ES-I3 (cell line): ENCODE measurements around the gene KCNIP4.

Experiments
- H3K36me3 ChIP-seq: 2 replicates; pipeline ENCODE4 v1.6.1; 2013; ENCODE audit warnings: mild to moderate bottlenecking, low read length, control low read depth, moderate library complexity; ENCODE audit not compliant: insufficient read depth
- H3K4me1 ChIP-seq: 2 replicates; pipeline ENCODE4 v1.6.1; 2013; ENCODE audit warnings: mild to moderate bottlenecking, control low read depth, low read length; ENCODE audit not compliant: insufficient read depth
- H3K9ac ChIP-seq: 2 replicates; pipeline ENCODE4 v1.6.1; 2013; ENCODE audit warnings: low read depth, mild to moderate bottlenecking, low read length, moderate library complexity
- H3K9me3 ChIP-seq: 2 replicates; pipeline ENCODE4 v1.6.1; 2013; ENCODE audit warnings: mild to moderate bottlenecking, low read length, moderate library complexity; ENCODE audit not compliant: control insufficient read depth, insufficient read depth

KCNIP4 gene

DNA sequence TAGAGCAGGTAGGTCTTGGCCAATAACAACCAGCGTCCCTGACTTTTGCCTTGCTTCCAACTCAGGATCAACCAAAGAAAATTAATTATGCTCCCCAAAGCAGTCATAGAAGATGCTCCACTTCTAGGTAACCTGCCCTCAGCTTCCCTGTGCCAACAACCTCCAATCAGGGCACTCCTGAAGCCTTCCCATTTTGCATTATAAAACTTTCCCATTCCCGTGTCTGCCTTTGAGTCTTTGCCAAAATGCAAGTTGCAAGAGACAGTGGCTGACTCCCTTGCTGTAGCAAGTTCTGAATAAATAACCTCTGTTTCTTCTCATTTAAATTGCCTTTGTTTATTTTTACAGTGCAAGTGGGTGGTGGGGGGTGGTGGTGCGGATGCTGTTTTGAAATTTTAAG is 830.3 kb downstream of the KCNIP4 start:
- H3K9ac ChIP-seq, result no peak overlapping the region
- H3K4me1 ChIP-seq, result peaks cover 3% of the 10 kb centered on the region; the same call in 1 of the 2 replicates
- no peaks in the 10 kb centered on the region for H3K36me3 ChIP-seq
- no peaks in the 10 kb centered on the region for H3K9me3 ChIP-seq

GRCh38 chr4:21117541-21118180 is 830.9 kb downstream of the KCNIP4 start:
- Histone ChIP-seq H3K4me1 (peaks cover 3% of the 10 kb centered on the region; the same call in 1 of the 2 replicates), H3K36me3 (no peaks in the 10 kb centered on the region), H3K9ac (no peak overlapping the region), H3K9me3 (no peaks in the 10 kb centered on the region)

- Histone ChIP-seq H3K9ac (no peak overlapping the region), H3K4me1 (peaks cover 3% of the 10 kb centered on the region; the same call in 1 of the 2 replicates), H3K36me3 (no peaks in the 10 kb centered on the region), H3K9me3 (no peaks in the 10 kb centered on the region)
Measured at GRCh38 chr4:21113496-21114223, 834.9 kb downstream of the KCNIP4 start.

GRCh38 chr4:21102667-21103066 is 845.9 kb downstream of the KCNIP4 start:
- no peaks in the 10 kb centered on the region for H3K4me1 ChIP-seq
- H3K9ac ChIP-seq, result no peak overlapping the region
- H3K36me3 ChIP-seq, result no peaks in the 10 kb centered on the region
- no peaks in the 10 kb centered on the region for H3K9me3 ChIP-seq

DNA sequence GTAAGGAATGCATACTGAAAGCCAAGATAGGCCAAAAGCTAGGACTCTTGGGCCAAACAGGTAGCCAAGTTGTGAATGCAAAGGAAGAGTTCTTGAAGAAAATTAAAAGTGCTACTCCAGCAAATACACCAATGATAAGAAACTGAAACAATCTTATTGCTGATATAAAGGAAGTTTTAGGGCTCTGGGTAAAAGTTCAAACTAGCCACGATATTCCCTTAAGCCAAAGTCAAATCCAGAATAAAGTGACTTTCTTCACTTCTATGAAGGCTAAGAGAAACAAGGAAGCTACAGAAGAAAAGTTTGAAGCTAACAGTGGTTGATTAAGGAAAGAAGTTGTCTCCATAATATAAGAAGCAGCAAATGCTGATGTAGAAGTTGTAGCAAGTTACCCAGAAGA is 850.7 kb downstream of the KCNIP4 start:
- H3K36me3 ChIP-seq, result no peaks in the 10 kb centered on the region

DNA sequence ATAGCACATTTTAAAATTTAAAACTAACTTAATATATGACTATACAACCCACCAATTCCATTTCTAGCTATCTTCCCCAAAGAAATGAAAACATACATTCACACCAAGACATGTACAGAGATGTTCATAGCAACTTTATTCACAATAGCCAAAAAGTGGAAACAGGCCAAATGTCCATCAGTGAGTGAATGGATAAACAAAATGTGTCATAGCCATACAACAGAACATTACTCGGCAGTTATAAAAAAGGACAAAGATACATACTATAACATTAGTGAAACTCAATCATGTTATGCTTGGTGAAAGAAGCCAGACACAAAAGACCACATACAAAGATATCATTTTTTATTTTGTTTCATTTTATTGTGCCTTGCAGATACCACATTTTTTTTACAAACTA is 851.5 kb downstream of the KCNIP4 start:
- no peaks in the 10 kb centered on the region for H3K36me3 ChIP-seq
- H3K4me1 ChIP-seq, result no peaks in the 10 kb centered on the region
- H3K9me3 ChIP-seq, result no peaks in the 10 kb centered on the region

More for the DNA sequence above, 850.7 kb downstream of the KCNIP4 start:
- no peak overlapping the region for H3K9ac ChIP-seq
- no peaks in the 10 kb centered on the region for H3K9me3 ChIP-seq
- no peaks in the 10 kb centered on the region for H3K4me1 ChIP-seq

GRCh38 chr4:21092531-21092930 is 856.0 kb downstream of the KCNIP4 start:
- Histone ChIP-seq H3K36me3 (no peaks in the 10 kb centered on the region), H3K9me3 (no peaks in the 10 kb centered on the region), H3K4me1 (no peaks in the 10 kb centered on the region), H3K9ac (no peak overlapping the region)

More for the DNA sequence above, 851.5 kb downstream of the KCNIP4 start:
- no peak overlapping the region for H3K9ac ChIP-seq

GRCh38 chr4:21090094-21090666 is 858.4 kb downstream of the KCNIP4 start:
- Histone ChIP-seq H3K4me1 (no peaks in the 10 kb centered on the region), H3K9me3 (no peaks in the 10 kb centered on the region), H3K36me3 (no peaks in the 10 kb centered on the region), H3K9ac (no peak overlapping the region)

GRCh38 chr4:21083413-21083812 is 865.2 kb downstream of the KCNIP4 start:
- Histone ChIP-seq H3K36me3 (no peaks in the 10 kb centered on the region), H3K4me1 (peaks cover 9% of the 10 kb centered on the region; the same call in 1 of the 2 replicates), H3K9me3 (no peaks in the 10 kb centered on the region), H3K9ac (no peak overlapping the region)

- H3K9me3 ChIP-seq, result no peaks in the 10 kb centered on the region
- no peak overlapping the region for H3K9ac ChIP-seq
- no peaks in the 10 kb centered on the region for H3K4me1 ChIP-seq
- H3K36me3 ChIP-seq, result no peaks in the 10 kb centered on the region
Measured at GRCh38 chr4:21077967-21078366, 870.6 kb downstream of the KCNIP4 start.

GRCh38 chr4:21067351-21067750 is 881.2 kb downstream of the KCNIP4 start:
- Histone ChIP-seq H3K4me1 (no peaks in the 10 kb centered on the region), H3K9ac (no peak overlapping the region), H3K9me3 (no peaks in the 10 kb centered on the region), H3K36me3 (no peaks in the 10 kb centered on the region)

DNA sequence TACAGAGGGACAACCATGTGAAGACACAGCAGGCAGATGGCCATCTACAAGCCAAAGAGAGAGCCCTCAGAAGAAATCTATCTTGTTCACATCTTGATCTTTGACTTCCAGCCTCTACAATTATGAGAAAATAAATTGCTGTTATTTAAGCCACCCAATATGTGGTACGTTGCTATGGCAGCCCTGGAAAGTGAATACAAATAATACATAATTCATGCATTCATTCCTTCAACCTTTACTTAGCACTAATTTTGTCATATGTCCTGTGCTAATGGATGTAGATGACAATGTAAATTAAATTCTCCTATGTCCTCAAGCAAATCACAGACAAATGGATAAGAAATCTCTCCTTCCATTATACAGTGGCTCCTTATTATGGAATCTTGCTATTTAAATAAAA is 886.7 kb downstream of the KCNIP4 start:
- Histone ChIP-seq H3K9ac (no peak overlapping the region), H3K4me1 (no peaks in the 10 kb centered on the region)

GRCh38 chr4:21046141-21046540 is 902.4 kb downstream of the KCNIP4 start:
- Histone ChIP-seq H3K36me3 (no peaks in the 10 kb centered on the region), H3K9me3 (no peaks in the 10 kb centered on the region), H3K4me1 (no peaks in the 10 kb centered on the region), H3K9ac (no peak overlapping the region)

More for the DNA sequence above, 886.7 kb downstream of the KCNIP4 start:
- Histone ChIP-seq H3K36me3 (no peaks in the 10 kb centered on the region), H3K9me3 (no peaks in the 10 kb centered on the region)

DNA sequence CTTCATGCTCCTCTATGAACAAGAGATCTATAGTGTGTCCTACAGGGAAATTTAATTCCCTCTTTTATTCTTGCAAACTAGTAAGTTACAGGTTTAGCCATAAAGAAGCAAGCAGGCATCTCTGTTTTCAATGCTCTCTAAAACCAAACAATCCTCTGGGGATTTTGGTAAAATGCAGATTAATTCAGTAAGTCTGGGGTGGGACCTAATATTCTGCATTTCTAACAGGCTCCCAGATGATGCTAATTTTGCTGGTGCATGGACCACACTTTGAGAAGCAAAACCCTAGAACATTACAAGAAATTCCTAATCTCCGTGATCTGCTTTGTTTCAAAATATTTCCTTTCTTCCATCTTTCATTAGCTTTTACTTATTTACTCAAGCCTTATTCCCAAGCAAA is 903.5 kb downstream of the KCNIP4 start:
- no peaks in the 10 kb centered on the region for H3K9me3 ChIP-seq
- H3K9ac ChIP-seq, result no peak overlapping the region
- no peaks in the 10 kb centered on the region for H3K4me1 ChIP-seq
- no peaks in the 10 kb centered on the region for H3K36me3 ChIP-seq

DNA sequence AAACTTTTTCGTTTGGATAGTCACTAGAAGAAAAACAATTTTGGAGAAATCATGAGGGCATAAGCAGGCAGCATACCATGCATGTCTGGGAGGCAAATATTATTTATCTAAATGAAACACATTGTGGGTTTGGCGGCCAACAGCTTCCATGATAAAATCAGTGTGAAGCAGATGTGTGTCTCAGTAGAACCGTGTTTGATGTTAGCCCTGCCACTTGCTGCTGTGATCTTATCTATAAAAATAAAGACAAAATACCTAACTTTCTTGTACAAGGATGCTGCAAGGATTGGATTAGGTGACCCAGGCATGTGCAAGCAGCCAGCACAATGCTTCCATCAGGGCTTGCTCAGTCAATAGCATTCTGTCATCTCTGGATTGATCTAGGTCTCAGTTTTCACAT is 906.9 kb downstream of the KCNIP4 start:
- Histone ChIP-seq H3K9ac (no peak overlapping the region), H3K4me1 (no peaks in the 10 kb centered on the region), H3K36me3 (no peaks in the 10 kb centered on the region), H3K9me3 (no peaks in the 10 kb centered on the region)
